ENCODE measurements around the gene N4BP2L1.

N4BP2L1 gene

DNA sequence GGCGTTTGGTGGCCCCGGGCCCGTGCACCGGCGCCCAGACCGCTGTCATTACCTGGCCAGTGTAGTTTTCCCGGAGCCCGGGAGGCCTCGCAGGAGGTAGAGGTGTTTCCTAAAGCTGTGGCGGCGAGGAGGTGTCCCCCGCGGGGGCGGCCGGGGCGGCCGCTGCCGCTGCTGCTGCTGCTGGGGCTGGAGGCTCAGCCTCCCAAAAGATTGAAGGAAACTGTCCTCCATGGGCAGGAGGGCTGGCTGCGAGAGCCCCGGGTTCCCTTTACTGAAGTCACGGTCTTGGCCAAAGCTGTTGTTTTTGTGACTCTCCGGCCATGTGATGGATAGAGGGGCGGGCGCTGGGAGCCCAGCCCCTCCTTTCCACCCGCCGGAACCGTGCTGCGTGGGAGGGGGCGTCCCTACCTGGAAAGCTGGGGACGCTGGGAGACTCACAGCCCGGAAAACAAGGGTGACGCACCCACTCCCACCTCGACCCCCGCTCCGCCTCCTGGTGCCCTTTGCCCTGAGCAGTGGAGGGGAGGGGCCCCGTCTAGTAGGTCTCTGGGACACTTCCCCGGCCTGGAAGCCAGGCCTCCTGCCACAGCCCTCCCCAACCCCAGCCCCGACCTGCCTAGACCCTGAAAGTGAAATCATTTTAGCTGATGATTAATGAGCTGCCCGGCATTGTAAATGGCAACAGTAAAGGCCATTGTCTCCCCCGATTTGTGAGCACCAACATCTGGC, at the start of gene N4BP2L1:
N4BP2L1 (minus strand) TSS at position 279 of the 729 bp plus-strand sequence; CDS start at position 231, 48 bp downstream.
- Histone ChIP-seq H3K4me1 (ENCODE audit: control insufficient read depth in 2 of 2, insufficient read depth in 2 of 2, low read length in 2 of 2) (peaks cover 12 to 16% of the 10 kb centered on the region in 2 donors), H3K9me3 (ENCODE audit: control insufficient read depth in 2 of 2, low read length in 2 of 2) (no peaks in the 10 kb centered on the region), H3K9ac (ENCODE audit: low read depth in 1 of 2, low read length in 2 of 2) (peak within 1 kb of the TSS; percentile 85), H3K4me3 (ENCODE audit: low read length in 2 of 2) (peak within 1 kb of the TSS; percentile 77 to 79), H3K27ac (ENCODE audit: low read depth in 2 of 2, low read length in 2 of 2) (peak within 1 kb of the TSS; percentile 83 to 87), H3K27me3 (ENCODE audit: control insufficient read depth in 2 of 2, insufficient read depth in 2 of 2, low read length in 2 of 2) (no peaks in the 10 kb centered on the region), H3K36me3 (ENCODE audit: control insufficient read depth in 2 of 2, insufficient read depth in 2 of 2, low read length in 2 of 2) (no peaks in the 10 kb centered on the region)

DNA sequence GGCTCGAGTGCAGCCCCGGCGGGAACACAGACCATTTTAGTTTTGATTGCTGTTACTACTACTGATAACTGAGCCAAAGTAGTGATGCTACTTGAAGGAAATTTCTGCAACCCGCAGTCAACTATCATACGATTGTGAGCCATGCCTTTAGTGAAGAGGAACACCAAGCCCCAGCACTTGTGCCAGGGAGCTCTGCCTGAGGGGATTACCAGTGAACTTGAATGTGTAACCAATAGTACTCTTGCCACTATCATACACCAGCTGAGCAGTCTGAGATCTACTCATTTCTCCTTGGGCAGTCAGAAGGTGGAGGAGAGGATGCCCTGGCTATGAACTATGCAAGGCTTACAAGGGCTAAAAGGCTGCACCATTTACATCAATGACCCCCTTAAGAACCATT, 49.0 kb upstream of the N4BP2L1 start:
- Histone ChIP-seq H3K4me3 (ENCODE audit: low read length in 2 of 2) (no peak overlapping the region), H3K9me3 (ENCODE audit: control insufficient read depth in 2 of 2, low read length in 2 of 2) (no peaks in the 10 kb centered on the region), H3K27ac (ENCODE audit: low read depth in 2 of 2, low read length in 2 of 2) (no peak overlapping the region), H3K4me1 (ENCODE audit: control insufficient read depth in 2 of 2, insufficient read depth in 2 of 2, low read length in 2 of 2) (peaks cover 0 to 4% of the 10 kb centered on the region in 2 donors), H3K9ac (ENCODE audit: low read depth in 1 of 2, low read length in 2 of 2) (no peak overlapping the region), H3K36me3 (ENCODE audit: control insufficient read depth in 2 of 2, insufficient read depth in 2 of 2, low read length in 2 of 2) (no peaks in the 10 kb centered on the region), H3K27me3 (ENCODE audit: control insufficient read depth in 2 of 2, insufficient read depth in 2 of 2, low read length in 2 of 2) (no peaks in the 10 kb centered on the region)

GRCh38 chr13:32476021-32476731, 48.2 kb upstream of the N4BP2L1 start:
- no peak overlapping the region for H3K4me3 ChIP-seq (ENCODE audit: low read length in 2 of 2)
- no peak overlapping the region for H3K27ac ChIP-seq (ENCODE audit: low read depth in 2 of 2, low read length in 2 of 2)
- H3K36me3 ChIP-seq (ENCODE audit: control insufficient read depth in 2 of 2, insufficient read depth in 2 of 2, low read length in 2 of 2), result no peaks in the 10 kb centered on the region
- no peaks in the 10 kb centered on the region for H3K27me3 ChIP-seq (ENCODE audit: control insufficient read depth in 2 of 2, insufficient read depth in 2 of 2, low read length in 2 of 2)
- H3K9me3 ChIP-seq (ENCODE audit: control insufficient read depth in 2 of 2, low read length in 2 of 2), result no peaks in the 10 kb centered on the region
- H3K9ac ChIP-seq (ENCODE audit: low read depth in 1 of 2, low read length in 2 of 2), result no peak overlapping the region
- peaks cover 0 to 4% of the 10 kb centered on the region in 2 donors for H3K4me1 ChIP-seq (ENCODE audit: control insufficient read depth in 2 of 2, insufficient read depth in 2 of 2, low read length in 2 of 2)

- H3K9me3 ChIP-seq (ENCODE audit: control insufficient read depth in 2 of 2, low read length in 2 of 2), result no peaks in the 10 kb centered on the region
- no peak overlapping the region for H3K4me3 ChIP-seq (ENCODE audit: low read length in 2 of 2)
- no peaks in the 10 kb centered on the region for H3K27me3 ChIP-seq (ENCODE audit: control insufficient read depth in 2 of 2, insufficient read depth in 2 of 2, low read length in 2 of 2)
- H3K4me1 ChIP-seq (ENCODE audit: control insufficient read depth in 2 of 2, insufficient read depth in 2 of 2, low read length in 2 of 2), result peaks cover 0 to 4% of the 10 kb centered on the region in 2 donors
- no peak overlapping the region for H3K9ac ChIP-seq (ENCODE audit: low read depth in 1 of 2, low read length in 2 of 2)
- H3K27ac ChIP-seq (ENCODE audit: low read depth in 2 of 2, low read length in 2 of 2), result no peak overlapping the region
- H3K36me3 ChIP-seq (ENCODE audit: control insufficient read depth in 2 of 2, insufficient read depth in 2 of 2, low read length in 2 of 2), result no peaks in the 10 kb centered on the region
Observed at GRCh38 chr13:32474999-32475792, 47.3 kb upstream of the N4BP2L1 start.

GRCh38 chr13:32473650-32474049, 45.7 kb upstream of the N4BP2L1 start:
- Histone ChIP-seq H3K36me3 (ENCODE audit: control insufficient read depth in 2 of 2, insufficient read depth in 2 of 2, low read length in 2 of 2) (no peaks in the 10 kb centered on the region), H3K4me3 (ENCODE audit: low read length in 2 of 2) (no peak overlapping the region), H3K9ac (ENCODE audit: low read depth in 1 of 2, low read length in 2 of 2) (no peak overlapping the region), H3K27ac (ENCODE audit: low read depth in 2 of 2, low read length in 2 of 2) (no peak overlapping the region), H3K4me1 (ENCODE audit: control insufficient read depth in 2 of 2, insufficient read depth in 2 of 2, low read length in 2 of 2) (peaks cover 0 to 4% of the 10 kb centered on the region in 2 donors), H3K27me3 (ENCODE audit: control insufficient read depth in 2 of 2, insufficient read depth in 2 of 2, low read length in 2 of 2) (no peaks in the 10 kb centered on the region), H3K9me3 (ENCODE audit: control insufficient read depth in 2 of 2, low read length in 2 of 2) (no peaks in the 10 kb centered on the region)

- H3K4me1 ChIP-seq (ENCODE audit: control insufficient read depth in 2 of 2, insufficient read depth in 2 of 2, low read length in 2 of 2), result peaks cover 0 to 4% of the 10 kb centered on the region in 2 donors
- H3K36me3 ChIP-seq (ENCODE audit: control insufficient read depth in 2 of 2, insufficient read depth in 2 of 2, low read length in 2 of 2), result no peaks in the 10 kb centered on the region
- H3K9ac ChIP-seq (ENCODE audit: low read depth in 1 of 2, low read length in 2 of 2), result no peak overlapping the region
- no peaks in the 10 kb centered on the region for H3K27me3 ChIP-seq (ENCODE audit: control insufficient read depth in 2 of 2, insufficient read depth in 2 of 2, low read length in 2 of 2)
- no peak overlapping the region for H3K4me3 ChIP-seq (ENCODE audit: low read length in 2 of 2)
- H3K9me3 ChIP-seq (ENCODE audit: control insufficient read depth in 2 of 2, low read length in 2 of 2), result no peaks in the 10 kb centered on the region
- peak overlapping the region; percentile 12 to 35 for H3K27ac ChIP-seq (ENCODE audit: low read depth in 2 of 2, low read length in 2 of 2)
Observed at GRCh38 chr13:32472194-32472621, 44.3 kb upstream of the N4BP2L1 start.

- no peak overlapping the region for H3K9ac ChIP-seq (ENCODE audit: low read depth in 1 of 2, low read length in 2 of 2)
- peak overlapping the region in 1 of 2 donors; percentile 44 for H3K27ac ChIP-seq (ENCODE audit: low read depth in 2 of 2, low read length in 2 of 2)
- peaks cover 0 to 4% of the 10 kb centered on the region in 2 donors for H3K4me1 ChIP-seq (ENCODE audit: control insufficient read depth in 2 of 2, insufficient read depth in 2 of 2, low read length in 2 of 2)
- no peaks in the 10 kb centered on the region for H3K9me3 ChIP-seq (ENCODE audit: control insufficient read depth in 2 of 2, low read length in 2 of 2)
- no peaks in the 10 kb centered on the region for H3K36me3 ChIP-seq (ENCODE audit: control insufficient read depth in 2 of 2, insufficient read depth in 2 of 2, low read length in 2 of 2)
- H3K4me3 ChIP-seq (ENCODE audit: low read length in 2 of 2), result no peak overlapping the region
- no peaks in the 10 kb centered on the region for H3K27me3 ChIP-seq (ENCODE audit: control insufficient read depth in 2 of 2, insufficient read depth in 2 of 2, low read length in 2 of 2)
Observed at GRCh38 chr13:32471187-32471922, 43.4 kb upstream of the N4BP2L1 start.

DNA sequence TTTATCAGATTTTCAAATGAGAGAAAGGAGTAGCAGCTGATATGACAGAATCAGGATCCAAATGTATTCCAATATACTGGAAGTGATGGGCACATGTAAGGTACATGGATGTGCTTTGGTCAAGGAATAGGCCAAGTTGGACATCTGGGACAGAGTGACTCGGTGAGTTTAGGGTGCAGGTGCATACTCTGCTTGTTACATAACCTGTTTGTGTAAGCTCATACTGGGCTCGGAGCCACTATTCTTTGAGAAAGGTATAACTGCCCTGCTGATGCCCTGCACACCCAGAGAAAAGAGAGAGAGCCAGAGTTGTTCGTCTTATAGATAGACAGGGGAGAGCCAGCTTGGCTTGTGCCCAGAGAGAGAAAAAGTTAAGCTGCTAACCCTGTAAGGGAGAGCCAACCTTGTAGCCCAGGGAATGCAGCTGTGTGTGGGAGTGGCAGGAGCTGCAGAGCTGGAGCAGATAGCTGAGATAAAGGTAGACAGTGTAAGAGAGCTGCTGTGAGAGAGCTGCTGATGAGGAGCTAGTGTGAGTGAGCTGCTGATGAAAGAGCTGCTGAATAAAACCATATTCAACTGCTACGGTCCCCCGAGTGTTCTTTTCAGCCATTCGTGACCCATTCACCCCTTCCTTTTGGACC, 40.7 kb upstream of the N4BP2L1 start:
- H3K9ac ChIP-seq (ENCODE audit: low read depth in 1 of 2, low read length in 2 of 2), result no peak overlapping the region
- H3K36me3 ChIP-seq (ENCODE audit: control insufficient read depth in 2 of 2, insufficient read depth in 2 of 2, low read length in 2 of 2), result no peaks in the 10 kb centered on the region
- no peak overlapping the region for H3K27ac ChIP-seq (ENCODE audit: low read depth in 2 of 2, low read length in 2 of 2)
- H3K9me3 ChIP-seq (ENCODE audit: control insufficient read depth in 2 of 2, low read length in 2 of 2), result no peaks in the 10 kb centered on the region
- H3K4me1 ChIP-seq (ENCODE audit: control insufficient read depth in 2 of 2, insufficient read depth in 2 of 2, low read length in 2 of 2), result peaks cover 0 to 4% of the 10 kb centered on the region in 2 donors
- H3K4me3 ChIP-seq (ENCODE audit: low read length in 2 of 2), result no peak overlapping the region
- no peaks in the 10 kb centered on the region for H3K27me3 ChIP-seq (ENCODE audit: control insufficient read depth in 2 of 2, insufficient read depth in 2 of 2, low read length in 2 of 2)

DNA sequence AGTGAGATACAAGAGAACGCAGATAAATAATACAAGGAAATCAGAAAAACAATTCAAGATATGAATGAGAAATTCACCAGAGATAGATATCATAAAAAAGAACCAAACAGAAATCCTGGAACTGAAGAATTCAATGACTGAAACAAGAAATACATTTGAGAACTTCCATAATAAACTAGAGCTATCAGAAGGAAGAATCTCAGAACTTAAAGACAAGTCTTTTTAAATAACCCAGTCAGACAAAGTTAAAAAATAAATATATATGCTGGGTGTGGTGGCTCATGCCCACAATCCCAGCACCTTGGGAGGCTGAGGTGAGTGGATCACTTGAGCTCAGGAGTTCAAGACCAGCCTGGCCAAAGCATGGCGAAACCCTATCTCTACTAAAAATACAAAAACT, 28.7 kb upstream of the N4BP2L1 start:
- H3K27ac ChIP-seq (ENCODE audit: low read depth in 2 of 2, low read length in 2 of 2), result no peak overlapping the region
- no peaks in the 10 kb centered on the region for H3K36me3 ChIP-seq (ENCODE audit: control insufficient read depth in 2 of 2, insufficient read depth in 2 of 2, low read length in 2 of 2)
- H3K9me3 ChIP-seq (ENCODE audit: control insufficient read depth in 2 of 2, low read length in 2 of 2), result peaks cover 0 to 2% of the 10 kb centered on the region in 2 donors
- no peak overlapping the region for H3K9ac ChIP-seq (ENCODE audit: low read depth in 1 of 2, low read length in 2 of 2)
- no peak overlapping the region for H3K4me3 ChIP-seq (ENCODE audit: low read length in 2 of 2)
- H3K4me1 ChIP-seq (ENCODE audit: control insufficient read depth in 2 of 2, insufficient read depth in 2 of 2, low read length in 2 of 2), result no peaks in the 10 kb centered on the region
- H3K27me3 ChIP-seq (ENCODE audit: control insufficient read depth in 2 of 2, insufficient read depth in 2 of 2, low read length in 2 of 2), result no peaks in the 10 kb centered on the region

Data from mucosa of rectum (tissue), 2 donors.